ENCODE results near the gene PFKP.

The PFKP gene

DNA sequence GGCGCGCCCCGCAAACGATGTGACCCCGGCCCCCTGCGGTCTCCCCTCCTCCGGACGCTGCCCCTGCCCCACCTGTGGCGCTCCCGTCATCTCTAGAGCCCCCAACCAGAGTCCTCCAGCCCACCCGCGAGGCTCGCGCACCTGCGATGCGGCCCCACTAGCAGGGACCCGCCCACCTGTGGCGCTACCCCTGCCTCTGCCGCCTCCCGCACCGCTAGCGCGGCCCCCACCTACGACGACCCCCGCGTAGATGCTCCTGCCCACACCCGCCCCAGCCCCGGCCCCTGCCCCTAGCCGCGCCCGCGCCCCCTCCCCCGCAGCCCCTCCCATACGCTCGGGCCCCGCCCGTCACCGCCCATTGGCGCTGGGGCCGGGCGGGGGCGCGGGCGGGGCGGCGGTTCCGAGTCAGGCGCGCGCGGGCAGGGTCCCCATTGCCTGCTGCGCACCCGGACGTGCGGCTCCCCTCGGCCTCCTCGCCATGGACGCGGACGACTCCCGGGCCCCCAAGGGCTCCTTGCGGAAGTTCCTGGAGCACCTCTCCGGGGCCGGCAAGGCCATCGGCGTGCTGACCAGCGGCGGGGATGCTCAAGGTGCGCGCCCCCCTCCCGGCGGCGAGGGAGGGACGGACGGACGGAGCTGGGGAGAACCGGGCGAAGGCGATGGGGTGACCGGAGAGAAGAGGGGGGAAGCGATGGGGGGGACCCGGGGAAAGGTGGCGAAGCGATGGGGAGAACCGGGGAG lies at the start of gene PFKP:
TSS of gene PFKP (plus strand) at position 431 of the 741 bp plus-strand sequence. CDS start at position 479, 48 bp downstream.
- in situ Hi-C loops (cut with MboI; ENCODE audit: low sequenced_read_pairs), result no loop called here

DNA sequence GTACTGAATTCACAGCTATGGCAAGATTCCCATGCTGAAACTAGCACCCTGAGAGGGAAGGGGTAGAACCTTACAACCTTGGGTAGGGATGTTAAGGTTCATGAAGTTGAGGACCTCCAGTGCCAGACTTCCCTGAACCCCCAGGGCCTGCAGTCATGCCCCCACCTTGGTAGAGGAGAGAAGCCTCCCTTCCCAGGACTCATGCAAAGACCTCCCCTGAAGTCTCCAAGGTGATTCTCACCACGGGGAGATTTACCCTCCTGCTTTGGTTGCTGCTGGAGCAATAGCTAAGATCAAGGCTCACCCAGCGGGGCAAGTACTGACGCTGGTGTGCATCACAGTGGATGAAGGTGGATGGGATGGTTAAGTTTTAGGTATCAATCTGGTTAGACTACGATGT lies 49.1 kb upstream of the PFKP start:
- in situ Hi-C loops (cut with MboI; ENCODE audit: low sequenced_read_pairs), result no loop called here

- in situ Hi-C loops (cut with MboI; ENCODE audit: low sequenced_read_pairs), result no loop called here
Observed at GRCh38 chr10:3020311-3020710, 47.0 kb upstream of the PFKP start.

DNA sequence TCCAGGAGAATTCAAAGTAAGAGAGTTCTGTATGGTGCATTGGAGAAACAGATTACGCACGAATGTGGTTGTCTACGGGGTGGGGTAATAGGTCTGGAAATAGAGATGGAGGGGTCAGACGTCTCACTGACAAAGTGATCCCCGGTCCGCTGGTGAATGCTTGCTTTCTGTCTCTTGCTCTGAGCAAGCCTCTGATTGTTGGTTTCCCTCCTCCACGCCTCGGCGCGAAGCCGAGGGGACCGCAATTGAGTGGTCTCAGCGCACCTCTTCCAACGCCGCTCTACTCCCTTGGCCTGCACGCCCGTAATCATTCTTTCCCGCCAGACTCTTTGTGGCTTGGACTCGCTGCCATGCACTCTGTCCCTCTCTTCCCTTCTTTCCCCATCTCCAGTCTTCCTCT lies 46.5 kb upstream of the PFKP start:
- in situ Hi-C loops (cut with MboI; ENCODE audit: low sequenced_read_pairs), result no loop called here

GRCh38 chr10:3022027-3022426 lies 45.3 kb upstream of the PFKP start:
- in situ Hi-C loops (cut with MboI; ENCODE audit: low sequenced_read_pairs), result no loop called here

- in situ Hi-C loops (cut with MboI; ENCODE audit: low sequenced_read_pairs), result no loop called here
Observed at GRCh38 chr10:3023892-3024291, 43.5 kb upstream of the PFKP start.

- in situ Hi-C loops (cut with MboI; ENCODE audit: low sequenced_read_pairs), result no loop called here
Observed at GRCh38 chr10:3025026-3025683, 42.2 kb upstream of the PFKP start.

DNA sequence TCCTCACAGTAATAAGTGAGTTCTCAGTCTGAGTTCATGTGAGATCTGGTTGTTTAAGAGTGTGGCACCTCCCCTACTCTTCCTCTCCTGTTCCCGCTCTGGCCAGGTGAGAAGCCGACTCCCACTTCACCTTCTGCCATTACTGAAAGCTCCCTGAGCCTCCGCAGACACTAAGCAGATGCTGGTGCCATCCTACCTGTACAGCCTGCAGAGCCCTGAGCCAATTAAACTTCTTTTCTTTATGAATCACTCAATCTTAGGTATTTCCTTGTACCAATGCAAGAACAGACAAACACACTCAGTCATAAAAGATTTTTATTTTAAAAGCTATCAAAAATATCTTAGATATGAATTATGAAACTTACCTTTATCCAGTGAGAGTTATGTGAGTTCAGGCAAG lies 39.5 kb upstream of the PFKP start:
- in situ Hi-C loops (cut with MboI; ENCODE audit: low sequenced_read_pairs), result no loop called here

GRCh38 chr10:3028441-3028840 lies 38.9 kb upstream of the PFKP start:
- in situ Hi-C loops (cut with MboI; ENCODE audit: low sequenced_read_pairs), result no loop called here

- in situ Hi-C loops (cut with MboI; ENCODE audit: low sequenced_read_pairs), result no loop called here
Observed at GRCh38 chr10:3030765-3031164, 36.6 kb upstream of the PFKP start.

DNA sequence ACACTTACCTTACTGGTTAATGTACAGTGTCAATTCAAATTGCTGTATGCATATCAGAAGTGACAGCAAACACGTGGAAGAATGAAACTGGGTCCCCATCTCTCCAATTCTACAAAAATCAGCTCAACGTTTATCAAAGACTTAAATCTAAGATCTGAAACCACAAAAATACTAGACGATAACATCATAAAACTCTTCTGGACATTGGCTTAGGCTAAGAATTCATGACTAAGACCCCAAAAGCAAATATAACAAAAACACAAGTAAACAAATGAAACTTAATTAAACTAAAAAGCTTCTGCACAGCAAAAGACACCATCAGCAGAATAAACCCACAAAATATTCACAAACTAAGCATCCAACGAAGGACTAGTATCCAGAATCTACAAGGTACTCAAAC lies 35.9 kb upstream of the PFKP start:
- in situ Hi-C loops (cut with MboI; ENCODE audit: low sequenced_read_pairs), result no loop called here

GRCh38 chr10:3033925-3034324 lies 33.4 kb upstream of the PFKP start:
- in situ Hi-C loops (cut with MboI; ENCODE audit: low sequenced_read_pairs), result no loop called here

- in situ Hi-C loops (cut with MboI; ENCODE audit: low sequenced_read_pairs), result no loop called here
Observed at GRCh38 chr10:3034616-3035015, 32.7 kb upstream of the PFKP start.

GRCh38 chr10:3036155-3037021 lies 31.0 kb upstream of the PFKP start:
- in situ Hi-C loops (cut with MboI; ENCODE audit: low sequenced_read_pairs), result no loop called here

GRCh38 chr10:3037182-3037581 lies 30.2 kb upstream of the PFKP start:
- in situ Hi-C loops (cut with MboI; ENCODE audit: low sequenced_read_pairs), result no loop called here

DNA sequence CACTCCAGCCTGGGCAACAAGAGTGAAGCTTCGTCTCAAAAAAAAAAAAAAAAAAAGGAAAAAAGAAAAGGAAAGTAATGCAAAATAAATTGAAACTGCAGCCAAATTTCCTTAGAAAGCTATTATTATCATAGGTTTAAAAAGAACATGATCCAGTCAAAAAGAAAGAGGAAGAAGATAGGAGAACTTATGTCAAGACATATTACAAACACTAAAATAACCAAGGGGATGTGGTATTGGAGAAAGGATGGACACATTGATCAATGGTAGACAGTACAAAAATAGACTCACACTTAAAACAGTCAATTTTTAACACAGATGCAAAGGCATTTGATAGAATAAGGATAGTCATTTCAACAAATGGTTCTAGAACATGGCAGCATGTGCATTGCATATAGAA lies 27.3 kb upstream of the PFKP start:
- in situ Hi-C loops (cut with MboI; ENCODE audit: low sequenced_read_pairs), result loop anchor here (10.0 kb wide), 2 partner anchors 115 to 195 kb away; no protein-coding TSS in a partner anchor

- in situ Hi-C loops (cut with MboI; ENCODE audit: low sequenced_read_pairs), result loop anchor here (10.0 kb wide), 2 partner anchors 118 to 198 kb away; no protein-coding TSS in a partner anchor
Observed at GRCh38 chr10:3042589-3042988, 24.8 kb upstream of the PFKP start.

- in situ Hi-C loops (cut with MboI; ENCODE audit: low sequenced_read_pairs), result loop anchor here (10.0 kb wide), 2 partner anchors 119 to 199 kb away; no protein-coding TSS in a partner anchor
Observed at GRCh38 chr10:3043512-3044368, 23.6 kb upstream of the PFKP start.

- in situ Hi-C loops (cut with MboI; ENCODE audit: low sequenced_read_pairs), result loop anchor here (10.0 kb wide), 2 partner anchors 121 to 201 kb away; no protein-coding TSS in a partner anchor
Observed at GRCh38 chr10:3045471-3046209, 21.7 kb upstream of the PFKP start.
